Activated CD4-positive, alpha-beta T cell treated with anti-CD3 and anti-CD28 coated beads for 4 hours (primary cell): Measurements from ENCODE around the gene ASCL5.

Experiments
- DNase-seq, 2 donors: peaks; one replicate each; pipeline ENCODE4 v3.0.0-alpha.2; 2020

The ASCL5 gene

GRCh38 chr1:201134405-201134804 lies 7.4 kb upstream of the ASCL5 start:
- DNase-seq: no peak

GRCh38 chr1:201131398-201131797 lies 4.4 kb upstream of the ASCL5 start:
- DNase-seq: no peak

- no peak for DNase-seq
These were observed 2.0 kb upstream of the ASCL5 start for GRCh38 chr1:201128962-201129361.

DNA sequence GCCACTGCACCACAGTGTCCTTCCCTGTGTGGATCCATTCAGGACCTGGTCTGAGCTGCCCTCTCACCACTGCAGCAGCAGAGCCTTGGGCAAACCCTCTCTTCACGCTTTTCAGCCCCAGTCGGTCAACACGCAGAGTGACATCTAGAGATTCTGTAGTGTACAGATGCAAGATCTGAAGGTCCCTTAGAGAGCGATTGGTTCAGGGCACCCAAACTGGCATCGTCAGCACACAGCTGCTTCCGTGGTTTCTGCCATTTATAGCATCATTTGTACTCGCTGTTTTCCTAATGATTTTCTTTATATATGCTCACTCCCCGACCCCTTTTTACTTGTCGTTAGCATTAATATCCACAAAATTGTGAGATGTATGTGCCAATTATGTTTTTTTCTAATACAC lies 1.5 kb upstream of the ASCL5 start:
- DNase-seq: no peak

- no peak for DNase-seq
These were observed 921 bp upstream of the ASCL5 start for GRCh38 chr1:201127755-201128455.

DNA sequence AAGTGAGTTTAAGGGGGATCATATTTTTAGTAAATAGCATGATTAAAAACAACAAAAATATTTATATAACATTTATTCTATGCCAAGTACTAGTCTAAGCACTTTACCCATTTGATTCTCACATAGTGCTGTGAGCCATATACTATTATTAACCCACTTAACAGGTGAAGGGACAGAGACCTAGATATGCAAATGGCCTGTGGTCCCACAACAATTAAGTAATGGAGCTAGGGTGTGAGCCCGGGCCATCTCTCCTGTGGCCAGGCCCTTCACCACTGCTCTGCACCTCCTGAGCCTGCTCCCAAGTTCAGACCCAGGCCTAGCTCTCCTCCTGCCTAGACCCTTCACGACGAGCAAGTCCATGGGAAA lies 537 bp downstream of the ASCL5 start:
- DNase-seq: no peak

DNA sequence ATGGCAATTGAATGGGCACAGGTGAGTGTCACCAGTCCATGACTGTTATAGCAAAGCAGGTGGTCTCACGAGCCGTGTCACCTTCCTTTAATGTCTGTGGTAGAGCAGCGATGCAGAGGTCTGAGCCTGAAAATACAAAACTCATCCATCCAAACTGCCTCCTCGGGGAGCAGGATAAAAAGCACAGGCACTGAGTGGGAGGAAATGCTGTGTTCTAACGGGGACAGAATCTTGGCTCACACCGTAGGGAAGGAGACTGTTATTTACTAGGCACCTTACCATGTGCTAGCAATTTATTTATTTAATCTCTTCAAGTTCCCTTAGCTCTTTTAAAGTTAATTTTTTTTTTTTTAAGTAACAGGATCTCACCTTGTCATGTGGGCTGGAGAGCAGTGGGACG lies 1.2 kb downstream of the ASCL5 start:
- no peak for DNase-seq

DNA sequence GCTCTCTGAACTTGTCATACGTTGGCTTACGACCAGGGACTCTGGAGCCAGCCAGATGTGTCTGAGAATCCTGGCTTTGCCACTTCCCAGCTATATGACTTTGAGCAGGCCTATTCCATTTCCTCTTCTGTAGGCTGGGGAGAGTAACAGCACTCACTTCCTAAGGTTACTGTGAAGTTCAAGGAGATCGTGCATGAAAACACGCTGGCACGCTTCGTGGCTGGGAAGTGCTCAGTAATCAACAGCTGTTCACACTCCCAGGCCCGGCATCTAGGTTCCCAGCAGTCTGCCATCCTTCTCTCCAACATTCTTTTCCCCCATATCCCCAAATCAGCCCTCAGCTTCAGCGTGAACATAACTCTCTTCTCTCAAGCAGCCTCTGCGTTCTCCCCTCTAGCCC lies 2.0 kb downstream of the ASCL5 start:
- no peak for DNase-seq

- no peak for DNase-seq
These were observed 3.1 kb downstream of the ASCL5 start for GRCh38 chr1:201123866-201124265.

DNA sequence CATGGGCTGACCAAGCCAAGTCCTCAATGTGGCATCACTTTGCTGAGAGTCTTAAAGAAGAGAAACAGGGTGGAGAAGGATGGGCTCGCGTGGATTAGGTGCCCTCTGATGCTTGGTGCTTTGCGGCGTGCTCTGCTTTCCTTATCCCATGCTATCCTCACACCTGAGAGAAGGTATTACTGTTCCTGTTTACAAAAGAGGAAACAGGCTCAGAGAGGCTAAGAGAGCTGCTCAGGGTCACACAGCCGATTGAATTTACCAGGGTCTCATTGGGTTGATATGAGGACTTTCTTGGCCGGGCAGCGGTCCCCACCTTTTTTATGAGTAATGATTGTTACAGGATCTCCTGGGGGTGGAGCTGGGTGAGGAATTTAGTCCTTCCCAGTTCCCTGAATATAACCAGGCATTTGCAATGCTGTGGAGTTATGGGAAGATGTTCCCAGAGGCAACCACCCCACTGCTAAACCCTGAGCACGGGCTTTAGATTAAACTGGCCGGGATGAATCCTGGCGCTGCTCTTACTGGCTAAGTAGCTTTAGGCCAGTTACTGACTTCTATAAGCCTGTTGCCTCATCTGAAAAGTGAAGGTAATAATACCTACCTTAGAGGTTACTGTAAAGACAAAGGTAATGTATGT lies 4.5 kb downstream of the ASCL5 start:
- DNase-seq: no peak

DNA sequence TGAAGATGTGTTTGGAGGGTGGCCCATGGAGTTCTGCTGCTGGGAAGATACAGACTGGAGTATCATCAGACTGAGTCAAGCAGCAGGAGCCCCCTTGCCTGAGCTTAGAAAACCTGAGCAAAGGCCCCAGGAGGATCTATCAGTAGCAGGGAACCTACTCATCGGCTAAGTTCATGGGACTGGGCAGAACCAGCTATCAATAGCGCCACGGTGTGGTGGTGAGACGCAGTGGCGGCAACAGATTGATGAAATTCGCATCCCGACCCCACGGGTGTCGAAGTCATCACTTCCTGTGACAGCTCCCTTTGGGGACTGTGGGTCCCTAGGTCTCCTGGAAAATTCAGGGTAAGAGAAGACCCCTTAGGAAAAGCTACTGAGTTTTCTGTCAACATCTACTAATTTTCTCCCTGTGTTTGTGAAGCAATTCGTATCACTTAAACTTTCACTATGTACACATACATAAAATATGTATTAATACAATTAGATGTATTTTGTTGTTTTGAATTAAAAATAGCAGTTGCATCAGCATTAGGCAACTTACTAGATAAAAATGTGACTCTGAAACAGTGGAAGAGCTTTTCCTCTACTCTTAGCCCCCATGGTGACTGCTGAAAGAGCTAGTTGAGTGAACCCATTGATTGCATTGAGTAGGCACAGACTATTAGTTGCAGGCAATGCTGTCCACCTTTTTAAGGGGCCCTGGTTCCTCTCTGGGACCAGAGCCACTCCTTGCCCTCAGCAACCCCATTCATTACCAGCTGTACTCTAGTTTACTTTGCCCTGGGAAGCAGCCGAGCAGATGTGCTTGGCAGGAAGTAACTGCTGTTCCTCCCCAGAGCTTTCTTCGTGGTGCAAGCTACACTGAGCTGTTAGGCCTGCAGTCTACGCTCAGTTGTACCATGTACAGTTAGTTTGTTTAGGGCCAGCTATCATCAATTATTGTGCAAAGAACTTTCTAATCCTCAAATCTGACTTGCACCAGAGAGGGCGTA lies 7.5 kb downstream of the ASCL5 start:
- peak; percentile 31 to 47 for DNase-seq

- no peak for DNase-seq
These were observed 10.9 kb downstream of the ASCL5 start for GRCh38 chr1:201116091-201116490.

GRCh38 chr1:201115390-201115937 lies 11.5 kb downstream of the ASCL5 start:
- DNase-seq: no peak

DNA sequence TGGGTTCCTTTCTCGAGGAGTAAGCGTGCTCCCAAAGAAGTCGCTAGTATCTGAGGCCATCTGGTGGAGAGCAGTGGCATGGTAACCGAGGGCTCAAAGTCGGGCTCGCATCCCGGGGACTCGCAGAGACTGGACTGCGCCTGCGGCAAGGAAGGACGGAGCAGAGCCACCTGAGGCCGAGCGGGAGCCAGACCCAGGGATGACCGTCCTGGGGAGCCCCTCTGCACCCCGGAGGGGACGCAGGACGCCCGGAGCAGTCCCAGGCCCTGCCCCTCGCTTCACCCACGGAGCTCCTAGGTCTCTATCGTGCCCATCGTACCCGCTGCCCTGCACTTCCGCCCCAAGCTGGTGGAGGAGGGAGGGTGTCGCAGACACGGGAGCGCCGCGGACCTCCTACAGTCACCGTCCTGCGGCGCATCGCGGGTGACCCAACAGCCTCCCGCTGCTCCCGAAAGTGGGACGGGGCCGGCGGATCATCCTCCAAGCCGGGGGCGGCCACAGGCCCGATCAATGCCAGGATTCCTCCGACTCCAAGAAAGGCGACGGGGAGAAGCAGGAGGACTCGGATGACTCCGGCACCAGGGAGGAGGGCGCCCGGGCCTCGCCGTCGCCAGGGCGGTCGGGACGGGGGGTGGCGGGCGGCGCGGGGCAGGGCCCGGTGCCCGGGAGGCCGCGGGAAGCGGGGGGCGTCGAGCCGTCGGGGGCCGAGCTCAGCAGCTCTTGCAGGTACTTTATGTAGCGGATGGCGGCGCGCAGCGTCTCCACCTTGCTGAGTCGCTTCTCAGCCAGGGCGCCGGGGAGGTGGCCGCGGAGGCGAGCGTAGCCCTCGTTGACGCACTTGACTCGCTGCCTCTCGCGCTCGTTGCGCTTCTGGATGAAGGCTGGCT lies 12.5 kb downstream of the ASCL5 start:
- DNase-seq: peak; percentile 65 to 69

DNA sequence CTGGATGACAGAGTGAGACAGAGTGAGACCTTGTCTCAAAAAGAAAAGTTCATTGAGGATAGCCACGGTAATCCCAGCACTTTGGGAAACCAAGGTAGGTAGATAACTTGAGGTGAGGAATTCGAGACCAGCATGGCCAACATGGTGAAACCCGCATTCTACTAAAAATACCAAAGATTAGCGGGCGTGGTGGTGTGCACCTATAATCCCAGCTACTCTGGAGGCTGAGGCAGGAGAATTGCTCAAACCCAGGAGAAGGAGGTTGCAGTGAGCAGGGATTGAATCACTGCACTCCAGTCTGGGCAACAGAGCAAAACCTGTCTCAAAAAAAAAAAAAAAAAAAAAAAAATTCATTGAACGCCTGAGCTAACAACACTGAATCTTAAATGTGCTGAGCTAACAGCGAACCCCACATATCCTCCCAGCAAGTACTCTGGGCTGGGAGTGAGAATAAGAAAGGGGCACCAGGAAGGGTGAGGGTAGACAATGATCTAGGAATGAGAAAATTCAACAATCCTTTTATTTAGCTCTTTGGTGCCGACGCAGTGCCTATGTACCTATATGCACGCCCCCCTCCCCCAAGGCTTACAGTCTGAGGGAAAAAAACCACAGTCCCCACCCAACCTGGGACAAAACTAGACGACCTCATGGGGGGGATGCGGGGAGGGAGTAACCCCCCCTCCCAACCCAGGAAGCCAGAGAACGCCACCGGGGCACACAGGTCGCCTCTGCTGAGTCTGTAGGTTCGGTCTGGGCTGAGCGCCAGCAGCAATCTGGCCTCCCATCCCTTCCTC lies 13.3 kb downstream of the ASCL5 start:
- no peak for DNase-seq

- DNase-seq: no peak
These were observed 14.1 kb downstream of the ASCL5 start for GRCh38 chr1:201112926-201113325.

DNA sequence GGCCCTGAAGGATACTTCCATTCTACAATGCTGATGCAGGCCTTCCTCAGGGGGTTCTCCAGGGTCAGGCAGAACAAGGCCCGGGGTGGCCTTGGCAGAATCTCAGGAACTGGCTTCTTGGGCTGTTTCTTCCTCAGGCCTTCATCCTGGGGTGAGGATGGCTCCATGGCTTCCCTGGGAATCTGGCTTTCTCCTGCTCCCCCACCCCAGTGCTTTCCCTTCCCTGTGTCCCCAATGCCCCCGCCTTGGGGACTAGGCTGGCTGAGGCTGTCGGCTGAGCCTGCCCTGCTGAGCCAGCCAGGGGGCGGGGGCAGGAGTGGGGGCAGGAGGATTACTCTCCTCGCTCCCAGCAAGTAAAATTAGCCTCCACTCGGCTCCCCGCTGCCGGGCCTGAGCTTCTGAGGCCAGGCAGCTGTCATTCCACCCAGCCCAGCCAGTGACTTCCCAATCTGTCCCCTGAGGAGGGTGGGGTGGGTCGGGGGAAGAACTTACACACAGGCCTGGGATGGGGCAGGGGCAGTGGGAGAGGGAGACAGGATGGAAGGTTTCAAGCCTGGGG lies 14.7 kb downstream of the ASCL5 start, which contains the start of gene CACNA1S:
Gene CACNA1S (minus strand): TSS at position 254 of the 559 bp plus-strand sequence. CDS start 87 bp downstream, at position 167.
- DNase-seq: no peak

GRCh38 chr1:201111672-201112071 lies 15.3 kb downstream of the ASCL5 start:
- no peak for DNase-seq

- DNase-seq: no peak
These were observed 15.8 kb downstream of the ASCL5 start for GRCh38 chr1:201111156-201111555.

GRCh38 chr1:201110616-201111015 lies 16.4 kb downstream of the ASCL5 start:
- DNase-seq: no peak

- no peak for DNase-seq
These were observed 16.8 kb downstream of the ASCL5 start for GRCh38 chr1:201110138-201110537.
